ELF-1 (cell line): ENCODE measurements around the gene KIF17.
A peak's percentile ranks its signal among the peaks of the same experiment; 100 is the strongest.

Experiments used
- DNase-seq: peaks from one replicate; pipeline ENCODE4 v3.0.0-alpha.2; 2016; ENCODE audit warnings: low read depth, low spot score

The KIF17 gene

DNA sequence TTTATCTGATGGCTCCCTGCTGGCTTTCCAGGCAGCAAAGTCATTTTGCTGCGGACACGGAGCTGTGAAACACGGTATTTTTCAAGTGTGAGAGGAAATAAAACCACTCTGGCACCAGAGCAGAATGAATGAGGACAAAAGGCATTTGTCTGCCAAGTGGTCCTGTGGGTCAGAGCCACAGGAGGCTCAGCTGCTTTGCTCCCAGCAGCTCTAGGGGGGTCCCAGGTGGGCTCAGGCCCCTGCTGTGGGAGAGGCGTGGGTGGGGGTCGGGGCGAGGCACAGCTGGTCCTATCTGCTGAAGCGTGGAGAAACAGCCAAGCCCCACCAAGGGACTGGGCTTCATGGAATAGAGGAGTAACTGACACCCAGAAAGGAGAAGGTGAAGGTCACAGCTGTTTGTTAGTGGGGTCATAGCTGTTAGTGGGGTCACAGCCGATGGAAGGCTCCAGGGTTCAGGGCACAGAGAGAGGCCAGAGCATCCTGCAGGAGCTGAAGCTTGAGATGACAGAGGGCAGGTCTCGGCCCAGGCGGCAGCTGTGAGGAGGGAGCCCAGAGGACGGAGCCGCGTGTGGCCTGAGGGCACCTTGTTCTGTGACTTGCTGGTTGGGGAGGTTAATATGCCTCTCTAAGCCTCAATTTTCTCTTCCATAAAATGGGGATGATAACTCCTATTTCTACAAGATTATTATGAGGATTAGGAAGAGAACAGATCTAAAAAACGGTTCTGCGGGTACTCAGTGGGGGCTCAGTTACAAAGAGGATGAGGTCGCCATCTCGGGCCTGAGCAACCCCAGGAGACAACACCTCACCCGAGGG, 7.1 kb downstream of the KIF17 start:
- DNase-seq = no peak

DNA sequence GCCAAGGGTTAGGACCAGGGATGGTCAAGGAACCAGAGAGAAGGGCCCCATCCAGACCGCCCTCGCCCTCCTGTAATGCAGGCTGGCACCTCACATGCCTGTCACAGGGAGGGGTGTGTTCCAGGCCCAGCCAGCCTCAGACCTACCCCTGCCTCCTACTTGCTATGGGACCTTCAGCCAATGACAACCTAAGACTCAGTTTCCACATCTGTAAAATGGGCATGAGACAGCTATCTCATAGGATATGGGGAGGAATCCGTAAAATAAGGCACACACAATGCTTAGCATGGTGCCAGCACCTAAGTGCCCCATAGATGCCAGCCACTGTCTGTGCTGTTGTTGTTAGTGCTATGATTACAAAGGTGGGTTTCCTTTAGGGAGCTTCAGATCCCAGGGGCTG, 7.9 kb downstream of the KIF17 start:
- DNase-seq = no peak

DNA sequence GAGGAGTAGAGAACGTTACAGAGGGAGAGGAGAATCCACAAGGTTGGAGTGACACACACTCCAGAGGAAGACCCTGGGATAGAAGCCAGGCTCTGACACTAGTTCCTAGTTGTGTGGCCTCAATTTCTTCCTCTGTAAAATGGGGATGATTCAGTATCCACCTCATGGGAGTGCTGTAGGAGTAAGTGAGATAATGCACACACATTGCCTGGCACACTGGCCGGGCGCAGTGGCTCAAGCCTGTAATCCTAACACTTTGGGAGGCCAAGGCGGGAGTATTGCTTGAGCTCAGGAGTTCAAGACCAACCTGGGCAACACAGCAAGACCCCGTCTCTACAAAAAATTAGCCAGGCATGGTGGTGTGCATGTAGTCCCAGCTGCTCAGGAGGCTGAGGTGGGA, 8.9 kb downstream of the KIF17 start:
- DNase-seq = no peak

DNA sequence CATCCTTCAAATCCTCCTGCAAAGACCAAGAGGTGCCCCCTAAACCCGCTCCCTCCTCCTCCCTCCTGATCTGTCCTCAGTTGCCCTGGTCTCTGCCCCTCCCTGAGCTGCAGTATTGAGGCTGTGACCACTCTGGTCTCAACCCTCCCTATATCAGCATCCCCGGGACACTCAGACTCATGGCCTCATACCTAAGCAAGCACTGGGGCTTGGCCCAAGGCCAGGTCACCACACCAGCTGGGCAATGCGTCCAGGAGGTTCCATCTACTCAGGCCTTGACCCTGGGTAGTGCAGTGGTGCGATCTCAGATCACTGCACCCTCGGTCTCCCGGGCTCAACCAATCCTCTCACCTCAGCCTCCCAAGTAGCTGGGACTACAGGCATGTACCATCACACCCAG, 9.8 kb downstream of the KIF17 start:
- DNase-seq = no peak

DNA sequence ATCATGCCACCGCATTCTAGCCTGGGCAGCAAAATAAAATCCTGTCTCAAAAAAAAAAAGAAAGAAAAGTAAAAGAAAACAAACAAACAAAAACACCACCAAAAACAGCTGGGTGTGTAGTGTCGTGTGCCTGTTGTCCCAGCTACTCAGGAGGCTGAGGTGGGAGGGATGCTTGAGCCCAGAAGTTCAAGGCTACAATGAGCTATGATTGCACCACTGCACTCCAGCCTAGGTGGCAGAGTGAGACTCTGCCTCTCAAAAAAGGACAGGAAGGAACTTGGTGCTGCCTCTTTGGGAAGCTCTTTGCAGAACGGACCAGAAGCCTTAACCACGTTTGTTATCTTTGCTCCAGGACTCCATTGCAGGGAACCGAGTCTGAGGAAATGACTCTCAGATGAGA, 11.0 kb downstream of the KIF17 start:
- no peak for DNase-seq

DNA sequence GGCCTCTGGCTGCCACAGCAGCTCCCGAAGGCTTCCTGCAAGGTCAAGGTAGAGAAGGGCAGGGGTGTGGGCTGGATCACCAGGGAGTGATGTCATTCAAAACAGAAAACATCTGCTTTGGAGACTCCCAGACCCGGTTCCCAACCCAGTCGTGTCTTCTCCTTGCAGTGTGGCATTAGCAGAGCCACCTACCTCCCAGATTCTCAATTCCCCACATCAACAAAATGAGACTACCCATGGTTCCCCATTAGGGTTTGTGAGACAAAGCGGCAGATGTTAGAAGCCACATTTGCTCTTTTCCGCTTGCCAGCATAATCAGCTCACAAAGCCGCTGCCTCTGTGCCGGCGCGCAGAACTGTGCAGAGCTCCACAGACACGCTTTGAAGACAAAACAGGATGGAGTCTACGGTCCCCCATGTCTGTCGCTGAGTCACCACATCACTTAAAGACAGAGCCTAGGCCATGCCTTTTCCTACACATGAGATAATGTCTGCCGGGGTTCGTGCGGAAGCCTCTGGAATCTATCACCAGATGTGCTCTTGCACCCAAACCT, 12.5 kb downstream of the KIF17 start:
- DNase-seq = no peak

DNA sequence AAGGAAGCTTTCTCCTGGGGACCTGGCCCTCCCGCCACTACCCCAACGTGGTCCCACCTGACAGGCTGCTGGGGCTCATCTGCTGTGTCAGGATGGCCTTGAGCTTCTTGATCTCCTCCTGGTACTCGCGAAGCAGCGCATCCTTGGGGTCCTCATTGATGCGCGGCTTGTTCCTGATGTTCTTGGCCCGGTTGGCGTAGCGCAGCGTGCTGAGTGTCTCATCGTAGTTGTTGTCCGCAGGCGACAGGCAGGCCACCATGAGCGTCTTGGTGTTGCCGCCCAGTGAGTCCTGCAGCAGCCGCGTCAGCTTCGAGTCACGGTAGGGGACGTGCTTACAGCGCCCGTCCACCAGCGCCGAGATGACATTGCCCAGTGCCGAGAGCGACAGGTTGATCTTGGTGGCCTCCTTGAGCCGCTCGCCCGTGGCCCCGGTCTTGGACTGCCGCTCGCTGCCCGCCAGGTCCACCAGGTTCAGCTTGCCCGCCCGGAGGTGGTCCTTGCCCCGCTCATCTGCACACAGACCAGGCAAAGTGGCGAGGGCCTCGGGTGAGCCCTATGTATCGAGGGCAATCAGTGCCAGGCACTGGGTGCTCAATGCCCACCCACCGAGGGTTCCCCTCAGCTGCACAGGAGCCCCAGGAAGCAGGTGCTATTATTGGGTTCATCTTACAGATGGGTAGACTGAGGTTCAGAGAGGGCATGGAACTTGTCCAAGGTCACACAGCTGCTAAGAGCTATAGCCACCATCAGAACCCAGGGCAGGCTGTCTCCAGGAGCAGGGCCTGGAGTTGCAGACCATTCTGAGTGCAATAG, 13.2 kb downstream of the KIF17 start:
- DNase-seq = no peak

DNA sequence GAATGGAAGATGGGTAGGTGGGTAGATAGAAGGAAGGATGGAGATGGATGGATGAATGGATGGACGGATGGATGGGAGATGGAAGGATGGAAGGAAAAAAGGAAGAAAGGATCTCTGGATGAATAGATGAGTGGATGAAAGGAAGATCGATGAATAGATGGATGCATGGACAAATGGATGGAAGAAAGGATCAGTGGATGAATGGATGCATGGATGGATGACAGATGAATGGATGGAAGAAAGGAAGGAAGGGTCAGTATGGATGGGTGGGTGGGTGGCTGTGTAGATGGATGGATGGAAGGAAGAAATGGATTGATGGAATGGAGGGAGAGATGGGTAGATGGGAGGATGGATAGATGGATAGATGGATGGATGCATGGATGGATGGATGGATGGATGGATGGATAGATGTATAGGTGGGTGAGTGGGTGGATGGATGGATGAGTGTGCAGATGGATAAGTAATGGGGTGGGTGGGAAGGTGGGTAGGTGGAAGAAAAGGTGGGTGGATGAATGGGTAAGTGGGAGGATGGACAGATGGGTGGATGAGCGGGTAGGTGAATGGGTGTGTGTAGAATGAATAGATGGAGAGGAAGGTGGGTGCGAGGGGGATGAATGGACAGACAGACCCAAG, 14.6 kb downstream of the KIF17 start:
- DNase-seq = no peak

DNA sequence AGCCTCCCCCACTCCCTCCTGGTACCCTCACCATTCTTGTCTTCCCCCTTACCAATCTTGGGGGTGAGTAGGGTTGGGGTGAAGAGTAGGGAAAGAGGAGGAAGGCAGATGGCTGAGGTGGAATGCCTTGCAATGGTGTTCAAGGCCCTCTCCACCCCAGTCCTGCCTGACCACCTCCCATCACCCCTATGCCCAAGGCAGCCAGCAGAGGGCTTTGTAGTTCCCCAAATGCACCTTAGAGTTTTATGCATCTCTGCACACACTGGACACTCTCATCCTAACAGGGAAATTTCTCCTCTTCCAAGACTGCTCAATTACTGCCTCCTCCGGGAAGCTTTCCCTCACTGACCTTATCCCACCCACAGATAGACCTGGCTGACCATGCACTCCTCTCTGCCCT, 15.4 kb downstream of the KIF17 start:
- DNase-seq = no peak

DNA sequence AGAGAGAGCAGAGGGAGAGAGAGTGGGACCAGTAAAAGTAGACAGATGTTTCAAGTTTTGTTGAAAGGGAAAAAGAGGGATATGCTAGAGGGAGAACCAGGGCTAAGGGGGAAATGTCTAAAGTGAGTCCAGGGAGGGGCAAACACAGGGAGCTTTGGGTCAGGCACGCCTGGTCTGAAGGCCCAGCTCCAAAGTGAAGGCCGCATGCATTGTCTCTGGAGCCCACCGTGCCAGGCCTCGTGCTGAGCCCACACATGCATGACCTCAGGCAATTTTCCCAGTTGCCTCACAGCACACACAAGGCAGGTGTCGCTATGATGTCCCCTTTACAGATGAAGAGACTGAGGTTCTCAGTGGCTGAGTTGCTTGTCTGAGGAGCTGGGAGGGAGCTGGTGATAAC, 16.0 kb downstream of the KIF17 start:
- DNase-seq = no peak

DNA sequence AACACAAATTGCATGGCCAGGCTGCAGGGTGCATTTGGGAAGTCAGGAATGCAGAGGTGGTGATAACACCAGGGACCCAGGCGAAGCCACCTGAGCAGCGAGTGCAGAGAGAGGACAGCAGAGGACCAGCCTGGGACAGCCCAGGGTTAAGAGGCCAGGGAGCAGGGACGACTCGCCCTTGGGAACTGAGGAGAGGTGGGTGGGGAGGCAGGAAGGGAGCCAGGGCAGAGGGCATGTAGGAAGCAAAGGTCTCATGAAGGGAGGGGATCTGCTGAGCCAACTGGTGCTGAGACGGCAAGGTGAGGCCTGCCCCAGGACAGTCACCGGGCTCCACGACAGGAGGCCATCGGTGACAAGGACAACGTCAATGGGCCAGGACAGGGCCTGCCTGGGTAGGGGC, 16.4 kb downstream of the KIF17 start:
- DNase-seq = no peak

DNA sequence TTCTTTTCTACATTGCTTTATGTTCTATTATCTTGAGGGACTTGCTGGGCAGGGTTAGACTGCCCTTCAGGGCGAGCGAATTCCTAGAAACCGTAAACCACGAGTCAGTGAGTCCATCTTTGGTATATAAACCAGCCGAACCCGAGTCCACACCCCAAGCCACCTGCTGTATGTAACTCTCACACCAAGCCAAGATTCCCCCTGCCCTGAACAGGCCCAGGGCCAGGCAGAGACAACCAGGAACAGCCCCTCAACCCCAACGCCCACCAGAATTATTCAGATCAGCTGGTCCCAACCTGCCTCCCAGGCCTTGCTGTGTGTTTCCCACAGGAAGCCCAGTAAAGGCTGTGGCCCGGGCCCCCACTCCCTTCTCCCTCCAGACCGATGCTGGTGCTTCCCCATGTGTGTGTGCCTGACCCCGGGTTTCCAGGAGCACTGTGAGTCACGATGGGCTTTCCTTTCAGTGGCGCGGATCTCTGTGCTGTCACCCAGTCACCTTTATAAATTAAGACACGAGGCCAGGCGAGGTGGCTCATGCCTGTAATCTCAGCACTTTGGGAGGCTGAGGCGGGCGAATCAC, 17.1 kb downstream of the KIF17 start:
- no peak for DNase-seq

DNA sequence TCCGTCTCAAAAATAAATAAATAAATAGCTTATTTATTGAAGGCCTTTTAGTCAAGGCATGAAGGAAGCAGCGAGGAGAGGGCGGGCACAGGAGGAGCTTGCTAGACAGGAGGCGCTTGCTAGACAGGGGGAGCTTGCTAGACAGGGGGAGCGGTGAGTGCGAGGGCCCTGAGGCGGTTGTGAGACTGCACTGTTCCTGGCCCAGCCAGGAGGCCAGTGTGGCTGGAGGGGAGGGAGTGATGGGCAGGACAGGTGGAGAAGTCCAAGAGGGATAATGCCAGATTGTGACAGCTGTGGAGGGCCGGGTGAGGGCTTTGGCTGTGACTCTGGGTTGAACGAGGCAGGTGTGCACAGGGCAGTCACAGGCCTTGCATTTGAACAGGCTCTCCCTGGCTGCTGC, 18.2 kb downstream of the KIF17 start:
- peak; percentile 78 for DNase-seq

DNA sequence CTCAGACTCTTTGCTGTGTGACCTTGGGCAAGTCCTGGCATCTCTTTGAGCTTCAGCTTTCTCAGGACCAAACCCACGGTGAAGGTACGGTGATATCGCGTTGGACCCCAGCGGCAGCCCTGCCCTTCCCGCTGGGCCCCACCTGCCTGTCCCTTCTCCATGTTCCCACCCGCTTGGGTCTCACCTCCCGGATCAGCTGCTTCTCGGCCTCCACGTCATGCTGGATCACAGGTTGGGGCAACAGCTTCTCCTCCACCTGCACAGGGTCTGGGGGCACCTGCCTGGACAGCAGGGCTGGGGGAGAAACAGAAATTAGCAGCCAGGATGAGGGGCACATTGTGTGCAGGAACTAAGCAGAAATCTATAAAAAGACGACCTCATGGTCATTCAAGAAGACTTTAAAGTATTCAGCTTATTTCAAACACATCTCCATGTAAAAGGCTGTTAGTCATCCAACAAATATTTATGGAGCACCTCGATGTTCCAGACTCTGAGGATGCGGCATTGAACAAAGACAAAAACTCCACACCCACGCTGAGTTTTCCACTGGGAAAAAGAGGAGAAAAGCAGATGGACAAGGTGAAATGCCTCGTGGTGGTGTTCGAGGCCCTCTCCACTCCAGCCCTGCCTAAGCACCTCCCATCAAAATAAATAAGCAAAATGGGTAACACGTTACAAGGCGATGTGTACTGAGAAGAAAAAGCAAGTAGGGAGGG, 19.5 kb downstream of the KIF17 start:
- DNase-seq = no peak

DNA sequence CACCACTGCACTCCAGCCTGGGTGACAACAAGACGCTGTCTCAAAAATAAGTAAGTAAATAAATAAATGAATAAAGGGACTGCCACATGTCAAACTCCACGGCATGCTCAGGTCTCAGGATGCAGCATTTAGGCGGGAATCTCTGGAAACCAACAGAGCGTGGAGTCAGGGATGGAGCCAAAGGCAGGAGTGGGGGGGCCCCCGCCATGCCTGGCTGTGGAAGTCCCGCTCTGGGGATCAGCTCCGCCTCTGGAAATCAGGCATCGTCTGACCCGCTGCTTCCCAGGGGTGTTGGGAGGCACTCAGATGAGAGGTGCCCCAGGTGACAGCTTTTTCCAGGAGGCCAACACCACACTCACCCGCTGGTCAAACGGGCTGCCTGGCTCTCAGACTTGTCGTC, 20.2 kb downstream of the KIF17 start:
- DNase-seq = no peak

DNA sequence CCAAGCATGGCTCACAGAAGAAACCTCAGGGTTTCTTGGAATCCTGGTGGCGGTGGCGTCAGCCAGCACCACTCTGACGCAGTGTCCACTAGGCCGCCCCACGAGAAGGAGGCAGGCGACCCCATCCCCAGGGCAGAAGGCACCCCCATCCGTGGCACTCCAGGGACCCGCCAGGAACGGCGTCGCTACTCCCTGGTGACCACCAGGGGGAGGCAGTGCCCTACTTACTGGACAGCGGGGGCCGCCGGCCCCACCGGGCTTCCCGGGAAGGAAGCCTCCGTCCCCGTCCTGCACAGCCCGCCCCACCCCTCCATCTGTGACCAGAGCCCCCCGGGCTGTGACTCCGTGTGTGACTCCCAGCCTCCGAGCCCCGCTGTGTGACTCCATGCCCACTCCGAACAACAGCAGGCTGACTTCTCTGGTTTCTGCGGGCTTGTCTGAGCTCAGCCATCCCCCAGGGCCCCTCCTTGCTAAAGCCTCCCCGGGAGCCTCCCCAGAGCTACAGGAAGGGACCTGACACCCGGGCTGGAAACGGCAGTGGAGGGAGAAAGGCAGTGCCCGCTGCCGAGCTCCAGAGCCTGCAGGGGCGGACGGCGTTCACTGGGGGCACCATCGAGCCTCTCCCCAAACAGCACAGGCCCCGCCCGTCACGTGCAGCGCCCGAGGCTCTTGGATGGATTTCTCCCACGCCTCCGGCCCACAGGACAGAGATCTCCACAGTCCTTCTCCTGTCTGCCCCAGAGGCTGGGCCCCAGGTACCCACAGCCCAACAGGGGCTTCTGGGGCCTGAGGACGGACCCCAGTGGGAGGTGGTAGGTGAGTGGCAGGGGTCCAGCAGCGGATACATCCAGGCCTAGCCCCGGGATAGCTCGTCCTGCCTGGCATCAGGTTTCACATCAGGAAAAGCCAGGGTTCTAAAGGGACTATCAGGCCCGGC, 21.1 kb downstream of the KIF17 start:
- DNase-seq = peak; percentile 97

DNA sequence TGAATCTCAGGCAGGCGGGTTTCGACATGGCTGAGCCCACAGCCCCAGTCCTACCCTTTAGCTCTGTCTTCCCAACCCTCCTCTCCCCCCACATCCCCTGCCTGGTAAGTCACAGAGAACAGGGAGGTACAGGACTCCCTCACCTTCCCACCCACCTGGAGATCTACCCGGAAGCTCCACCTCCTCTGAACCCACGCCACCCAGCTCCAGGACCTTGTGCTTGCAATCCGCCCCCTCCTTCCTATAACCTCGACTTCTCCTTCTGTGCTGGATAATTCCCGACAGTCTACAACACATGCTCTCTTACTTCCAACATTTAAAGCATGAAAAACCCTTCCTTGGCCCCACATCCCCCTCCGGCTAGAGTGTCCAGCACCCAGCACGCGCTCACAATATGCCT, 22.3 kb downstream of the KIF17 start:
- DNase-seq = no peak

DNA sequence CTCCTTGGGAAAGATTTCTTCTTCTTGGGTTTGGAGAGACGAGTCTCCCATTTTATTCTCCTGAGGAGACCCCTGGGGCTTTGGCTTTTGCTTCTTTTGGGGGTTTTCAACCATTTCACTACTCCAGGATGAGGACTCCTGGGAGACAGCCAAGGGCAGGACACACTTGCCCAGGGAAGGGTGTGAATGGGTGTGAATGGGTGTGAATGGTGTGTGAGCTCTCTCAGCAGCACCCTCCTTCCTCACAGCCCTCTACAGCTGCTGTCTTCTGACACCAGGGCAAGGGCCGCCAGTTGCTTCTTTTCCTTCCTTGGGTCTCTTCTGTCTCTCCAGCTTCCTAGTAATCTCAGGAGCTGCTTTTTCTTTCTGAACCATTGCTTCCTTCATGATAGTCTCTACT, 24.2 kb downstream of the KIF17 start:
- DNase-seq = no peak

DNA sequence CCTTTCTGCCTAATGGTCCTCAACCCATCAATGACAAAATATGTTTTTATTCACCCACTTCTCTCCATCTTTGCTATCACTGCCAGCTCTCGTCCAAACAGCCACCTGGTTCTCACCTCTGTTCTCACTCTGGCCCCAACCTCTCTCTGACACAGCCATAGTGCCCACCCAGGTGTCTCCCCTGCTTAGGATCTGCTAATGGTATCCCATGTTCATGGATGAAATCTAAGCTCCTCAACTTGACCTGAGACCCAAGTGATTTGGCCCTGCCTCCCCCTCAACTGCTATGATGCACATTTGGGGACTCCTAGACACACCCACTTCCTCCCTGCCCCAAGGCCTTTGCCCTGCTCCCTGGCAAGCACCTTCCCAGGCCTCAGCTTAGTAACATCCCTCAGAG, 25.9 kb downstream of the KIF17 start:
- no peak for DNase-seq

DNA sequence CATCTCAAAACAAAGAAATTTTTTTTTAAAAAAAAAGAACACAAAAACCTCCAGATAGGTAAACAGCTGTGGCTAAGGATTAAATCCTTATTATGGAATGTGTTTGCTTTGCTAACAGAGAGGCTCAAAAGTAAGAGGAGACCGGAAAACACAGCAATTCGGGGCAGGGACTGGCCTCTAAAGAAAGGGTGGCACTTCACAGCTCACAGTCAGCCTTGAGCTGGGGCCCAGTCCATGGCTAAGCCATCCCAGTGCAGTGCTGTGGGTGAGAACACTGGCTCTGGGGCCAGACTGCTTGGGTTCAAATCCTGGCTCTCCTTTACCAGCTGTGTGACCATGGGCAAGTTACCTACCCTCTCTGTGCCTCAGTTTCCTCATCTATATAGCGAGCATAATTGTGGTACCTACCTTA, 28.2 kb downstream of the KIF17 start:
- DNase-seq = no peak
